Tibial artery (tissue), 4 donors: ENCODE measurements around the gene HIF1A.

Source experiments
- DNase-seq, 2 donors: peaks; one replicate each; pipeline ENCODE4 v3.0.0-alpha.2; 2019
- H3K27ac ChIP-seq, 2 donors: fragments of 200-600 bp; sonication (generic) in 1 of 2; 1 replicate in 1 of 2; 2 replicates in 1 of 2; pipeline ENCODE4 v1.5.1; 2018 to 2019; ENCODE audit warnings: mild to moderate bottlenecking in 1 of 2
- H3K27me3 ChIP-seq, 2 donors: fragments of 200-600 bp; sonication (generic) in 1 of 2; one replicate each; pipeline versions ENCODE4 v1.5.1 to v1.6.0; 2016 to 2019
- H3K36me3 ChIP-seq, 3 donors: fragments of 200-600 bp; sonication (generic) in 2 of 3; one replicate each; pipeline ENCODE4 v1.5.1; 2016 to 2019; ENCODE audit warnings: mild to moderate bottlenecking in 2 of 3
- H3K4me1 ChIP-seq, 4 donors: fragments of 200-600 bp; sonication (generic) in 2 of 4; 1 replicate in 3 of 4; 2 replicates in 1 of 4; pipeline ENCODE4 v1.5.1; 2016 to 2019
- H3K4me3 ChIP-seq, 2 donors: fragments of 200-600 bp; sonication (generic) in 1 of 2; 1 replicate in 1 of 2; 2 replicates in 1 of 2; pipeline ENCODE4 v1.5.1; 2018 to 2019; ENCODE audit warnings: mild to moderate bottlenecking in 2 of 2
- H3K9me3 ChIP-seq, 3 donors: fragments of 200-600 bp; sonication (generic) in 1 of 3; one replicate each; pipeline ENCODE4 v1.5.1; 2016 to 2019
- CTCF ChIP-seq, 2 experiments: fragments of 200-600 bp in 1 of 2; fragments of 450-650 bp in 1 of 2; IDR thresholded peaks; one replicate each; pipeline ENCODE4 v1.5.1; 2017 to 2019; ENCODE audit warnings: antibody characterized with exemption in 2 of 2, mild to moderate bottlenecking in 1 of 2, moderate library complexity in 1 of 2
- intact Hi-C: fragments of 100-400 bp; cut with DNase I; formaldehyde crosslinking; loops from one replicate; pipeline ENCODE4 v1.15.0; 2023; ENCODE audit warnings: low total_unique reads

Gene HIF1A

GRCh38 chr14:61690982-61691381, 4.3 kb upstream of the HIF1A start:
- H3K4me3 ChIP-seq = no peak overlapping the region
- H3K36me3 ChIP-seq = no peaks in the 10 kb centered on the region
- no peak for DNase-seq
- H3K4me1 ChIP-seq = peaks cover 0 to 15% (median 0%) of the 10 kb centered on the region in 4 donors
- intact Hi-C loops = loop anchor here (10.0 kb wide), 1 partner anchor 106 kb away; no protein-coding TSS in a partner anchor
- H3K9me3 ChIP-seq = no peaks in the 10 kb centered on the region
- H3K27ac ChIP-seq = peak overlapping the region; percentile 35 to 38
- no peaks in the 10 kb centered on the region for H3K27me3 ChIP-seq
- TF ChIP-seq CTCF (IDR thresholded peaks at IDR 0.05) = no peak

DNA sequence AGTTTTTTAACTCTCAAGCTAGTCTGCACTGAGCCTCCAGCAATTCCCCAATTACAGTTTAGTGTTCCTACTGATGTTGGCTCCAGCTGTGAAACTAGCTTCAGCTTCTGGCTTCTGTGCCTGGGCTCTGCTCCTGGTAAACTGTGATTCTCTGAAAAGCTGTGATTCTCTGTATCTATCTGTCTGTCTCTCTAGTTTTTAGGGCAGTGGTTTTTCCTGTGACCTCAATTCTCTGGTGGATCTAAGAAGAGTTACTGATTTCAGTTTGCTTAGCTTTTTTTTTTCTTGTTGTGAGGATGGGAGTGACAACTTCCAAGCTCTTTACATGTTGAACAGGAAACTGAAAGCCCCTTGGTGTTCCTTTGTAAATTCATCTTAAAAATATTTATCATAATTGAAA, 3.8 kb upstream of the HIF1A start:
- Histone ChIP-seq H3K36me3 (no peaks in the 10 kb centered on the region), H3K9me3 (no peaks in the 10 kb centered on the region), H3K4me3 (no peak overlapping the region), H3K27me3 (no peaks in the 10 kb centered on the region), H3K27ac (peak overlapping the region; percentile 35 to 38), H3K4me1 (peaks cover 0 to 15% (median 0%) of the 10 kb centered on the region in 4 donors)
- no peak for DNase-seq
- TF ChIP-seq CTCF (IDR thresholded peaks at IDR 0.05) = no peak
- intact Hi-C loops = loop anchor here (10.0 kb wide), 1 partner anchor 107 kb away; no protein-coding TSS in a partner anchor

DNA sequence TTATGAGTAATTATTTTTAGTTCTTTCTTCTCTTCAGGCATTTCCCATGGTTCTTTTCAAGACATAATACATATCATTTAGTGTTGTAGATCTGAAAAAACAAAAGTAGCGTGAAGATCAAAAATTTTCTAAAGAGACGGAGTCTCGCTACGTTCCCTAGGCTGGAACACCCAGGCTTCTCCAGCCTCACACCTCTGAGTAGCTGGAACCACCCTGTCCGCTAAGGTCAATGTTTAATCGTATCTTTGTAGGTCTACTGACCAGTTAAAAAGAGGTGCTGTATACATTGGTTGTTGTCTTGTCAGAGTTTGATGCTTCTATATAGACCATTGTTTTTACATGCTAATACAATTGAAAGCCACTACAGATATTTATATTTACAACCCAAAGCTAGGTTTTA, 1.3 kb upstream of the HIF1A start:
- no peak overlapping the region for H3K4me3 ChIP-seq
- H3K36me3 ChIP-seq = no peaks in the 10 kb centered on the region
- DNase-seq = no peak
- TF ChIP-seq CTCF (IDR thresholded peaks at IDR 0.05) = no peak
- no peak overlapping the region for H3K27ac ChIP-seq
- intact Hi-C loops = loop anchor here (10.0 kb wide), 1 partner anchor 109 kb away; no protein-coding TSS in a partner anchor
- no peaks in the 10 kb centered on the region for H3K27me3 ChIP-seq
- H3K4me1 ChIP-seq = peaks cover 0 to 40% (median 3%) of the 10 kb centered on the region in 4 donors
- no peaks in the 10 kb centered on the region for H3K9me3 ChIP-seq

DNA sequence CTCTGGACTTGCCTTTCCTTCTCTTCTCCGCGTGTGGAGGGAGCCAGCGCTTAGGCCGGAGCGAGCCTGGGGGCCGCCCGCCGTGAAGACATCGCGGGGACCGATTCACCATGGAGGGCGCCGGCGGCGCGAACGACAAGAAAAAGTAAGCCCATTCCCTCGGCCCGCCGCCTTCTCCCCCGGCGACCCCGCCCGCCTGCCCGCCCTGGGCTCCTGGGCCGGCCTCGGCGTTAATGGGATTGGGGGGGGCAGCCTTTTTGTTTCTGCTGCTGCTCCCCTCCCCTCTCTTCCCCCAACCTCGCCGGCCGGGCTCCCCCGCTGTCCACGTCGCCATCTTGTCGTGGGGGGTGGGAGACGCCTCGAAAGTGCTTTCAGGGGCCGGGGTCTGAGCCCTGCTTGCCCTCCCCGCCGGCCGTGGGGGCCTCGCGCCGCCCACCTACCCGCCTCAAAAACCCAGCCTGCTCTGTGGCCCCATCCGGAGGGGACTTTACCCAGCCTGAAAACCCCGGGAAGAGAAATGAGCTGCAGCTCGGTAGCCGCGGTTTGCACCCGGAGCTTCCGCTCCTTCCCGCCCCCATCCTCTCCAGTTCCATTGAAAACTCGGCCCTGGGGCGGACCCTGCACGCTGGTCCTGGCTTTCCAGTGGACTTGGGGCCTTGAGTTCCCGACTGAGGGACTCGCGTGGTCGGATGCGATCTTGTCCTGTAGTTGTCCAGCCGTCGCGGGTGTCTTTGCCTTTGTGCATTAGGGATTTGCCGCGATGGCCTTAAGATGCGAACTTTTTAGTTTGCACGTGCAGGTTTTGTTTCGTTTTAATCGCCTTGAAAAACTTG, 598 bp downstream of the HIF1A start:
- DNase-seq = peak; percentile 69 to 83
- Histone ChIP-seq H3K4me1 (peaks cover 0 to 52% (median 3%) of the 10 kb centered on the region in 4 donors), H3K36me3 (no peaks in the 10 kb centered on the region), H3K27me3 (no peaks in the 10 kb centered on the region), H3K4me3 (peak overlapping the region; percentile 72 to 90), H3K27ac (peak overlapping the region; percentile 92 to 99), H3K9me3 (no peaks in the 10 kb centered on the region)
- intact Hi-C loops = loop anchor here (5.0 to 10.0 kb wide), 3 partner anchors 56 to 224 kb away; no protein-coding TSS in a partner anchor
- TF ChIP-seq CTCF (IDR thresholded peaks at IDR 0.05) = no peak

DNA sequence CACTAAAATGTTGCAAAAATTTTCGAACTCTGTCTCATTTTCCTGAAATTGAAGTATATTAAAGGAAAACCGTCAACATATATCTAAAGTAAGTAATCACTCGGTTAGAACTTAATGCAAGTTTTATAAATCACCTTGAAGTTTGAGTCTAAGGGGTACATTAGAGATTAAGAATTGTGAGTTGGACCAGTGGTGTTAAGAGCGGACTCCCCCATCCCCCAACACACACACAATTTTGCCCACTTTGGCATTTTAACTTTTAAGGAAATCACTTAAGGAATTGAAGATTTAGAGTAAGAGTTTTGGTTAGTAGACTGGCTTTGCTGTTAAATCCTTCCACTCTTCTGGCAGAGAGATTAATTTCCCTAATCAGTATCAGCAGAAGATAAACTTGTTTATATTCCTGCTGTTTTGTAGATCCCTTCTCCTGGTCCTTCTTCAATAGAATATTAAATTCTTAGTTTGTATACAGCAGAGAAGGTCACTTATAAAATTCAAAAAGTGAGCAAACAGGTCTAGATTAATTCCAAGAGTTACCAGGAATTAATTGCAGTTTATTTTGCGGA, 1.5 kb downstream of the HIF1A start:
- intact Hi-C loops = loop anchor here (5.0 to 10.0 kb wide), 3 partner anchors 55 to 225 kb away; no protein-coding TSS in a partner anchor
- DNase-seq = no peak
- H3K4me1 ChIP-seq = peaks cover 0 to 53% (median 3%) of the 10 kb centered on the region in 4 donors

More for the DNA sequence above, 1.5 kb downstream of the HIF1A start:
- no peak for TF ChIP-seq CTCF (IDR thresholded peaks at IDR 0.05)
- H3K27ac ChIP-seq = peak overlapping the region; percentile 92 to 99
- H3K9me3 ChIP-seq = no peaks in the 10 kb centered on the region
- no peaks in the 10 kb centered on the region for H3K27me3 ChIP-seq
- no peaks in the 10 kb centered on the region for H3K36me3 ChIP-seq
- H3K4me3 ChIP-seq = peak overlapping the region; percentile 72 to 90
